ENCODE data around the gene SORCS3.

The SORCS3 gene

GRCh38 chr10:105262666-105263065 is 621.6 kb downstream of the SORCS3 start:
- H3K27me3 ChIP-seq (ENCODE audit: insufficient read depth, low read length, poor library complexity) = no peaks in the 10 kb centered on the region
- H3K9ac ChIP-seq (ENCODE audit: low read depth, low read length) = no peak overlapping the region

GRCh38 chr10:105266966-105267539 is 626.0 kb downstream of the SORCS3 start:
- no peak overlapping the region for H3K4me2 ChIP-seq (ENCODE audit: insufficient read depth, low read length)
- H3K9me3 ChIP-seq (ENCODE audit: insufficient read depth, low read length, severe bottlenecking) = no peaks in the 10 kb centered on the region
- no peaks in the 10 kb centered on the region for H3K4me1 ChIP-seq (ENCODE audit: insufficient read depth, low read length)
- H3K27ac ChIP-seq (ENCODE audit: low read length) = no peak overlapping the region
- H4K20me1 ChIP-seq (ENCODE audit: insufficient read depth, low read length) = no peaks in the 10 kb centered on the region
- H3K4me3 ChIP-seq (ENCODE audit: low read depth in 1 of 2, low read length in 2 of 2) = no peak overlapping the region
- no peak for TF ChIP-seq CTCF (IDR thresholded peaks at IDR 0.05; ENCODE audit: borderline replicate concordance, extremely low read depth, low read length, poor library complexity, severe bottlenecking)
- TF ChIP-seq EZH2 (IDR thresholded peaks at IDR 0.05; ENCODE audit: borderline replicate concordance, low read depth, low read length, severe bottlenecking) = no peak
- ATAC-seq (ENCODE audit: insufficient read depth, low read depth) (no peak), DNase-seq (no peak)
- no peaks in the 10 kb centered on the region for H3K79me2 ChIP-seq (ENCODE audit: insufficient read depth, low read length)
- H3K27me3 ChIP-seq (ENCODE audit: insufficient read depth, low read length, poor library complexity) = no peaks in the 10 kb centered on the region
- H3K36me3 ChIP-seq (ENCODE audit: insufficient read depth, low read length) = no peaks in the 10 kb centered on the region
- no peak overlapping the region for H3K9ac ChIP-seq (ENCODE audit: low read depth, low read length)
- H2AFZ ChIP-seq (ENCODE audit: low read depth, low read length) = no peak overlapping the region

More at GRCh38 chr10:105262666-105263065, 621.6 kb downstream of the SORCS3 start:
- no peaks in the 10 kb centered on the region for H3K79me2 ChIP-seq (ENCODE audit: insufficient read depth, low read length)
- H3K36me3 ChIP-seq (ENCODE audit: insufficient read depth, low read length) = no peaks in the 10 kb centered on the region
- H2AFZ ChIP-seq (ENCODE audit: low read depth, low read length) = no peak overlapping the region
- H3K4me3 ChIP-seq (ENCODE audit: low read depth in 1 of 2, low read length in 2 of 2) = no peak overlapping the region
- no peak overlapping the region for H3K4me2 ChIP-seq (ENCODE audit: insufficient read depth, low read length)
- no peak for DNase-seq
- no peak overlapping the region for H3K27ac ChIP-seq (ENCODE audit: low read length)
- no peaks in the 10 kb centered on the region for H3K9me3 ChIP-seq (ENCODE audit: insufficient read depth, low read length, severe bottlenecking)
- H4K20me1 ChIP-seq (ENCODE audit: insufficient read depth, low read length) = no peaks in the 10 kb centered on the region
- no peak for ATAC-seq (ENCODE audit: insufficient read depth, low read depth)
- H3K4me1 ChIP-seq (ENCODE audit: insufficient read depth, low read length) = no peaks in the 10 kb centered on the region
- TF ChIP-seq CTCF (IDR thresholded peaks at IDR 0.05; ENCODE audit: borderline replicate concordance, extremely low read depth, low read length, poor library complexity, severe bottlenecking) (no peak), EZH2 (IDR thresholded peaks at IDR 0.05; ENCODE audit: borderline replicate concordance, low read depth, low read length, severe bottlenecking) (no peak)

GRCh38 chr10:105268961-105269360 is 627.9 kb downstream of the SORCS3 start:
- Histone ChIP-seq H3K79me2 (ENCODE audit: insufficient read depth, low read length) (no peaks in the 10 kb centered on the region), H3K27me3 (ENCODE audit: insufficient read depth, low read length, poor library complexity) (no peaks in the 10 kb centered on the region), H3K9me3 (ENCODE audit: insufficient read depth, low read length, severe bottlenecking) (no peaks in the 10 kb centered on the region), H3K9ac (ENCODE audit: low read depth, low read length) (no peak overlapping the region), H3K27ac (ENCODE audit: low read length) (no peak overlapping the region), H4K20me1 (ENCODE audit: insufficient read depth, low read length) (no peaks in the 10 kb centered on the region), H3K4me3 (ENCODE audit: low read depth in 1 of 2, low read length in 2 of 2) (no peak overlapping the region), H3K36me3 (ENCODE audit: insufficient read depth, low read length) (no peaks in the 10 kb centered on the region), H2AFZ (ENCODE audit: low read depth, low read length) (no peak overlapping the region), H3K4me2 (ENCODE audit: insufficient read depth, low read length) (no peak overlapping the region), H3K4me1 (ENCODE audit: insufficient read depth, low read length) (no peaks in the 10 kb centered on the region)
- no peak for DNase-seq
- TF ChIP-seq CTCF (IDR thresholded peaks at IDR 0.05; ENCODE audit: borderline replicate concordance, extremely low read depth, low read length, poor library complexity, severe bottlenecking) = no peak
- no peak for TF ChIP-seq EZH2 (IDR thresholded peaks at IDR 0.05; ENCODE audit: borderline replicate concordance, low read depth, low read length, severe bottlenecking)
- ATAC-seq (ENCODE audit: insufficient read depth, low read depth) = no peak
